ENCODE measurements around the gene MAPKAPK3. TPM values are rescaled to one million over a fixed set of nuclear protein-coding genes. Genes with fewer than 3 reads are reported as not detected.
A peak's percentile ranks its signal among the peaks of the same experiment; 100 is the strongest.

The MAPKAPK3 gene
- total and polyA plus RNA-seq, 2 of the 8 experiments (the other 6 are each of a cell fraction or from before 2014, with no cell fraction given): 65.4 to 99.8 TPM

Small RNA genes within 50 kb of the gene (microRNA-seq; reads per million reads assigned to microRNA genes)
- gene MIR4787 (ENCODE audit: borderline microRNAs expressed in 2 of 2, borderline number of aligned reads in 2 of 2, borderline replicate concordance in 1 of 2): 6.9 to 10.2 reads per million in 2 experiments

Small RNA genes within 50 kb of the gene (small RNA-seq; reads per million reads assigned to genes)
- gene MIR4787 (ENCODE audit: insufficient read depth) (10.1 reads per million, percentile 82 among the genes with 10 or more reads in this experiment), gene PPIAP69 (ENCODE audit: insufficient read depth) (not detected)

Other genes with a start within 250 kb of the MAPKAPK3 start
- 14.0 and 14.1 TPM in 2 replicates for gene CACNA2D2, start 113.5 kb upstream of the MAPKAPK3 start, total RNA-seq (2021; fragmentation: NEBNext Ultra II Directional; extraction: Animal tissue kit (Norgen Biotek cat#: 25700))
- 24.9 and 25.0 TPM in 2 replicates for gene CACNA2D2, start 113.5 kb upstream of the MAPKAPK3 start, polyA plus RNA-seq (2011; rRNA removed)
- gene C3orf18, start 49.4 kb upstream of the MAPKAPK3 start, total RNA-seq (2021; fragmentation: NEBNext Ultra II Directional; extraction: Animal tissue kit (Norgen Biotek cat#: 25700)): 7.5 and 8.2 TPM in 2 replicates
- gene C3orf18, start 49.4 kb upstream of the MAPKAPK3 start, polyA plus RNA-seq (2011; rRNA removed): 15.0 and 21.9 TPM in 2 replicates
- gene HEMK1, start 47.6 kb upstream of the MAPKAPK3 start, total RNA-seq (2021; fragmentation: NEBNext Ultra II Directional; extraction: Animal tissue kit (Norgen Biotek cat#: 25700)): 9.6 and 9.7 TPM in 2 replicates
- 10.6 and 13.4 TPM in 2 replicates for gene HEMK1, start 47.6 kb upstream of the MAPKAPK3 start, polyA plus RNA-seq (2011; rRNA removed)
- 1.9 and 3.1 TPM in 2 replicates for gene CISH, start 5.4 kb upstream of the MAPKAPK3 start, total RNA-seq (2021; fragmentation: NEBNext Ultra II Directional; extraction: Animal tissue kit (Norgen Biotek cat#: 25700))
- 2.2 and 3.0 TPM in 2 replicates for gene CISH, start 5.4 kb upstream of the MAPKAPK3 start, polyA plus RNA-seq (2011; rRNA removed)
- gene DOCK3, start 57.8 kb downstream of the MAPKAPK3 start, total RNA-seq (2021; fragmentation: NEBNext Ultra II Directional; extraction: Animal tissue kit (Norgen Biotek cat#: 25700)): 4.6 and 5.0 TPM in 2 replicates
- gene DOCK3, start 57.8 kb downstream of the MAPKAPK3 start, polyA plus RNA-seq (2011; rRNA removed): 2.7 and 3.6 TPM in 2 replicates